Measurements from ENCODE around the gene MMS22L.

The MMS22L gene

DNA sequence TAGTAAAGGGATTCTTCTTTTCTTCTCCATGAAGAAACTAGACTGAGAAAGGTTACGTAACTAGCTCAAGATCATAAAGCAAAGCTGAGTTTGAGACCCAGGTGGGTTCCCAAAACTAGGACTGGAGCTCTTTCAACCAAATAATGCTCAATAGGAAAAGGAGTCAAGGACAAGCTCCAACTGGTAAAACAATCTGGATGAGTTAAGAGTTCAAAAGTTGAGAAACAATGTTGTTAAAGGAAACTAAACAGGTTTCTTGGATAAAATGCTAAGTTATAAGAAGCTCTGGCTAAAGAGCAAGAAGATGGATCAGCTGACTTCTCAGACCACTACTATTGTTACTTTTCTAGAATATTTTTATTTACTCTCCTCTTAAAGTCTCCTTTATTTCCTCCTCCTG lies 137.3 kb downstream of the MMS22L start:
- no peak for DNase-seq (ENCODE audit: low spot score)

DNA sequence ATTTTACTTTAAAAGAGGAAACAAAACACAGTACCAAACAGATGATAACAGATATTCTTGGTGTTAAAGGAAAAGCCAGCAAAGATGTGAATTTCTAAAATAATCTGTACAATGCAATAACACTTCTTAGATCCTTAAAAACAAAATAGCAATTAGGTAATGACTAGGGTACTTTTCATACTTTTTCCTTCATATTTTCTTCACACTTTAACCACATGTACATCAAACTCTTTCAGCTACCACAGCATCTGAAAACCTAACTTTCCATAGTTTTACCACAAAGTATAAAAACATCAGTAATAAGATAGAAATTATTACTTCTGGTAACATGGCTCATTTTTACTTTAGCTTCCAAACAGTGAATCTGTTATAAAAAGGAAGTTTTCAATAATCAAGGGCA lies 141.3 kb downstream of the MMS22L start:
- DNase-seq (ENCODE audit: low spot score) = no peak

DNA sequence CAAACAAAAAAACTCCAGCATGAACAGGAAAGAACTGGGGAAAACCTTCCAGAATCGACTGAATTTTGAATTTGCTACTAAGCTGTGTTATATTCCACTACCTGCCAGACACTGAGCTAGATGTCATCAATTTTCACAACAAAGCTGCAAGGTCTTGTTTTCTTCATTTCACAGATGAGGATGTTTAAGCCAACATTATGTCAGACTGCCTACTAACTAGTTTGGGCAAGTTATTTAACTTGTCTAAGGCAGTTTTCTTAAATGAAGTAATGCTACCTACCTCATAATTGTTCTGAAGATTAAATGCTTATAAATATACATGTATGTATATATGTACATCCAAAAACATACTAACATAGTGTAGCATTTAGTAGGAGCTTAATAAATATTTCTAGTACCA lies 144.4 kb downstream of the MMS22L start:
- no peak for DNase-seq (ENCODE audit: low spot score)

DNA sequence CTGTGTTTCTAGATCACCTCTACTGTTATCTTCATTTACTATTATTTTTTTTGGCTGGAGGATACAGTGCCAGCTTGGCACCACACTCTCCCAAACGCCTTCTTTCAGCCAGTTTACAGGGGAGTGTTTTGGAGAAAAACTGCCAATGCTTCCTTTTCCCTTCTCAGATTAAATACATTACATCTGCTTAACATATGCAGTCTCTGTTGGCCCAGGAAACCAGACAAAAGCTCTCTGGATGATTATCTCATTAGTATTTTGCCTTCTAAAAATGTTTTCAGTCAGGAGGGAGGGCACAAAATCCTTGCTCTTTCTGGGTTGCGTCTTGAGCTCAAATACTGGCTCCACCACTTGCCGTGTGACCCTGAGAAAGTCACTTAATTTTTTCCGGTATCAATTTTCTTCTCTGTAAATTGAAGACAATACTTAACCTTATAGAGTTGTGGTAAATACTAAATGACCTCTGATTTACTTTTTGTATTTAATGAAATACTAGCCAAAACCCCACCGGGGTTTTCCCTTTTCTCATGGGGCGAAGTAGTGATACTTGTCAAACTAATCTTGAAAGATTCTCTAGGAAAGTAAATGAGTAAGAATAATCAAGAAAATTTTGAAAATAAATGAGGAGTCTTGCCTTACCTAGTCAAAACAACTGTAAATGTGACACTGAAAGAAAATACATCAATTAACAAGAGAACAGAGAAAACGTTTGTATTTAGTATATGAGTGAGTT lies 146.2 kb downstream of the MMS22L start:
- no peak for DNase-seq (ENCODE audit: low spot score)

DNA sequence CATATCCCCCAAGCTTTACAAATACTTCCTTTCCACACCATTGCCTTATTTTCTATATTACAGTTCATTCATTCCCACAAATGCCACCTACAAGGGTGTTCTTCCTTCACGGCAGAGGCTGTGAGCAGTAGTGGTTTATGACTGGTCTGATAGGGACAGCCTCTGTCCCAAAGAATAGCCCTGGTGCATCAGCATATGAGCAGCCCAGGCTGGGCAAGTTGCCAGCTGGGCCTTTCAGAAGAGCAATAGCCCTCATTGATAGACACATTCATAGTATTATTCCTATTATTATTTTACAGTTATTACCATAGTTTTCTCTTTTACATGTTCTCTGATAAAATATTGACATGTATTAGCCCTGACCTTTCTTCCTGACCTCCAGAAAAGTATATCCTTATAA lies 149.9 kb downstream of the MMS22L start:
- no peak for DNase-seq (ENCODE audit: low spot score)

DNA sequence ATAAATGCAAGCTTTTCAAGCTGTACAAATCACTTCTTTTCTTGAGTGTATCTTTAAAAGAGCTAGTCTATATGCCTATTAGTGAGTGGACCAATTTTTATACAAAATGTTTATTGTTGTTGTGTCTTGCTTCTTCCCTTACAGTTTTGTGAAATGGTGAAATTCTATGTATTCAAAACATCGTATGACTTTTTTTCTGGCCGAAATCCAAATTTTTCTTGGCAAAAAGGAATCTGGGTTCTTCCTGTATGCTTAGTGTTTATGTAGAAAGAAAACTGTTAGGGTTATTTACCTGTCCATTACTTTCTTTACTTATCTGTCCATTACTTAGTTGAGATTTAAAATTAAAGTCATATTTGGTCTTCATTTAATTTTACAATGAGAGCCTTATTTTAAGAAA lies 153.9 kb downstream of the MMS22L start:
- no peak for DNase-seq (ENCODE audit: low spot score)

DNA sequence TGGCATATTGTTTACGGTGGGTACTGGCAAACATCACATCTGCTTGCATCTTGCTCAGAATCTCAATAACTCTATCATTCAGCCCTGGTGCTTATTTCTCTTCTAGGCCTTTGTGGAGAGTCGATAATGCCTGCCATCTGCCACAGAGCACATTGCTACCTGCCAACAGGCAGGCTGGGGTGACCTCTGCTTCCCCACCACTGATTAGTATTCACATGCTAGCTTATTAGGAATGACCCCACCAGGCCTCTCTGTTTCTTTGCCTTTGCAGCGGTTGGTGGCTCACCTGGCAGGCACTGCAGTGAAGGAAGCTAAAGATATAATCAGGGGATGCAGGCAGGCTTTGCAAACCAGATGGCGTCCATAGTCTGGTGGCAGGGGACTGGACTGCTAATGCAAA lies 154.5 kb downstream of the MMS22L start:
- DNase-seq (ENCODE audit: low spot score) = no peak

DNA sequence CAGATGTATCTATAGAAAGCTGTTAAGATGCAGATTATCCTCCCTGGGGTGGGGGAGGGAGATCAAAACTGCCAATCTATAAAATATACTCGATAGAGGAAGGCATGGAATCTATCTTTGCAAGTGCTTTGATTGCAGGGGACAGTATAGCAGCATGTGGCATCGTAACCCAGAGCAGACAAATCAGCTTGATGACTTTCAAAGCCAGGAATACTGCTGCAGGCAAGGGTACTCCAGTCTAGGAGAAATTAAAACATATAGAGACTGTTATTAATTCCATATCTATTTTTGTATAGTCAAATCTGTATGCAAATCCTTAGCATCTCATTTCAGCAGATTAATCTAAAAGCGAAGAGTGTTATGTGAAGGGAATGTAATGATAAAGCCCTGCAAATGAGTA lies 159.4 kb downstream of the MMS22L start:
- no peak for DNase-seq (ENCODE audit: low spot score)

DNA sequence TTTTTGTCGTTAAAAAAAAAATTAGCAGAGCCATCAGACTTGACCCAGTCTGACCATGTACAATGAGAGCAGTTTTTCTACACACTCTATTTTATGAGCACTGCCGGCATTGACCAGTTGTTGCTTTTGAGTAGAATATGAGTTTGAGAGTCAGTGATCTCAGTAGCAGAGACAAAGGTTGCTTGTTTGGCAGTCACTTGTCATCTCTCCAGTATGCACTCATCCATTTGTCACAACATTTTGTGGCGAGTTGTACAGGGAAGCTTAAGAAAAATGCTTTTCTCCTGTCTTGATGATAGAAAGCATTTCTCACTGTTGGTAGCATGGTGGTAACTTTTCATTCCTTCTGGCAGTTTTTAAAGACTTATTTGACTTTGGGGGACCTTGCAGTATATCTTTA lies 159.9 kb downstream of the MMS22L start:
- DNase-seq (ENCODE audit: low spot score) = no peak

DNA sequence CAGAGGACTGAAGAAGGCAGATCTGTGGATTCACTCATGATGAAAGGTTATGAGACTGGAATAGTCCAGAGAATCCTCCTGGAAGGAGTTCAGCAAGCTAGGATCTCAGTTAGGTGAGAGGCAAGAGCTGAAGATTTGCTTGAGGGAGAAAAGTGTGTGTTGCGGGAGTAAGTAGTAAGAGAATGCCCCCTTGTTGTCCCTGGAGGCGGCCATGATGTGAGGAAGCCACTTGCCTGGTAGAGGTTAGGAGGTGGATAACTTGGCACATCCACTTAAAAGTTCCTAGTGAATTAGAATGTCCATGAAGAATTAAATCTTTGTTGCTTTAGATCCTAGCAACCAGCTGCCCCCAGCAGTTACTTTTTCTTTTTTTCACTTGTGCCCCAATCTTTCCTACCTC lies 162.5 kb downstream of the MMS22L start:
- DNase-seq (ENCODE audit: low spot score) = no peak

DNA sequence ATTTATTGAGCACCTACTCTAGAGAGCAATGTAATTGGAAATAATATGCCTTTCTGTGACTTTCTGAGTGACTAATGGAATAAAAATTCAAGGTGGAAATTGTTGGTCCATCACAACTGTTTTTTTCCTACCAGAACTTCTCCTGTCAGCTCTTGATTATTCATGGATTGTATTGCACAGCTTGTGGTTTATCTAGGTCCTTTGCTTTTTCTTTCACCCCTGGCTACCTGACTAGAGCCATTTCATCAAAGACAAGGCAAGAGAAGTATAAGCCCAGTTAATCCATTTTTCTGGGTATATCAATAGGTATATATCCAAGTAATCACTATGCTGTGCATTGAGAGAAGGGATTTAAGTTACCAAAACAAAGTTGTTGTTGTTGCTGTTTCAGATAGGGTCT lies 168.4 kb downstream of the MMS22L start:
- DNase-seq (ENCODE audit: low spot score) = no peak

DNA sequence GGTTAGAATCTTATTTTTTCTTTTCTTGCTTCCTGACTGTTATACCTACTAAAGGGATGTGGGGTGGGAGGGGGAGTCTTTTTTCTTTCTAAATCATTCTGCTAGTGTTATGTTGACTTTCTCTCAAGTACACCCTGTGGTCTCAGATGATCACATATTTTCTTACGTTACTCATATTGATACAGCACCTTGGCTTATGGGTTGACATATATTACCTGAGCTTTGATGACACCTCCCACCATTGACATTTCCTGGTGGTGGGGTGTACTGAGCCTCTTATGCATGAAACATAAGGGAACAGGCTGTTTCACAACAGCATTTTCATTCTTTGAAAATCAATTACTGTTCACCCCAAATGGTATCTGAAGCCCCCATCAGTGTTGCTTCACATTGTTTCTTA lies 169.8 kb downstream of the MMS22L start:
- no peak for DNase-seq (ENCODE audit: low spot score)

DNA sequence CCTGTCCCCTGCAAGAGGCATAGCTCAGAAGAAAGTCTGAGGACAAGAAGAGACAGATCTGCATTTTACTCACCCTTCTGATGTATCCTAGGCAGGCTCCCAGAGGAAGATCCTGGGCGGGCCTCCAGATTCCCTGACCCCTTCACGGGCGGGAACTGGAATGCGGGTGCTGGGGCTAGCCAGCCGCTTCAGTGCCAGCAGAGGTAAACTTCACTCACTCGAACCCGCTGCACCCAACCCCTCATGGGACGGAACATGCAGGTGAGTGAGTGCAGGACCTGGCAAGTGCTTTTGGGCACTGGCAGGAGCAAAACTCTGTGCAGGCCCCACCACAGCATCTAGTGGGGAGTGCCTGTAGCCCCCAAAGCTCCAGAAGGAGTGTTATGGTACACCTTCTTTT lies 171.8 kb downstream of the MMS22L start:
- no peak for DNase-seq (ENCODE audit: low spot score)

DNA sequence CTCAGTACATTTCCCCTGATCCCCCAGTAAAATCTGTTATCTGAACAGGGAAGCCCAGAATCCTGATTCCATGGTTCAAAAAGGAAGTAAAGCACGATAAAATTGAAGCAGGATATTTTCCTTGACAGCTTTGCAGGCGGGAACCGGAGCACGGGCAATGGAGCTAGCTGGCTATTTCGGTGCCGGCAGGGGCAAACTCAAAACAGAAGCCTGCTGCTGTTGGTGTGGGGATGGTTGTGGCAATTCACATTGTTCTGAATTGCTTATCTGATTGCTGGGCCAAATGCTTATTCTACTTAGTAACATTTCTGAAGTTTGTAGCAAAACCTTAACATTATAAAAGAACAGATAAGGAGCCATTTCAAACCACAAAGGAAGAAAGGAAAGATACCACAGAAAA lies 172.4 kb downstream of the MMS22L start:
- no peak for DNase-seq (ENCODE audit: low spot score)

DNA sequence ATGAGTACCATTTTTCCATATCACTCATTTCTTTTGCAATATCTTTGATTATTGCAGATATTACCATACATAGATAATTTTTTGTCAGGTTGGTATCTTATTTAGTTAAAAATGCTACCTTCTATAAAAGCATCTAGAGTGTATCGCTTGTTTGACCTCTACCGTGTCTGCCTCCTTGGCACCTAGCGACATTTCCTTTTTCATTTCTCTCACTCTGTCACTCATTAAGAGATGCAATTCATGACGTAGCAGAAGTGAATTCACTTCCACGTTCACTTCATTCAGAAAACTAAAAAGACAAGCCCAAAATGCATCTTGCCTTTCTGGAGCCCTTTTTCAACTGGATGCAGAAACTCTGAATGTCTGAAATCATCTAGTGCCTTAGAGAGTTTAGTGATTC lies 172.9 kb downstream of the MMS22L start:
- no peak for DNase-seq (ENCODE audit: low spot score)

DNA sequence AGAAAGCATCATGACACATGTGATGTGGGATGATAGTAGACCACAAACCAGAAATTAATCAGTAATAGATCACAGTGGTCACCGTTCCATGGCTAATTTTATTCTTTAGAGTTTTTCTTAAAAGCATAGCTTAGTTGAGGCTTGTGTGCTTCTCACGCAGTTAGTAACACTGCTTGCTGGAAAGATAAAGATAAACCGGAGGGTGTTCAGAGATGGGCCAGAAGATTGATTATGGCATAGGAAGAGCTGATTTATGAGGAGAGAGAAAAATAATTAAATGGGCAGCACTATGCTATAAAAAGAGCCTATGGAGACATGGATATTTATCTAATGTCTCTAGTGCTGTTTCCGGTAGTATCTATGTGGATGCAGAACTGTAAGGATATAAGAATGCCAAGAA lies 173.6 kb downstream of the MMS22L start:
- DNase-seq (ENCODE audit: low spot score) = no peak

DNA sequence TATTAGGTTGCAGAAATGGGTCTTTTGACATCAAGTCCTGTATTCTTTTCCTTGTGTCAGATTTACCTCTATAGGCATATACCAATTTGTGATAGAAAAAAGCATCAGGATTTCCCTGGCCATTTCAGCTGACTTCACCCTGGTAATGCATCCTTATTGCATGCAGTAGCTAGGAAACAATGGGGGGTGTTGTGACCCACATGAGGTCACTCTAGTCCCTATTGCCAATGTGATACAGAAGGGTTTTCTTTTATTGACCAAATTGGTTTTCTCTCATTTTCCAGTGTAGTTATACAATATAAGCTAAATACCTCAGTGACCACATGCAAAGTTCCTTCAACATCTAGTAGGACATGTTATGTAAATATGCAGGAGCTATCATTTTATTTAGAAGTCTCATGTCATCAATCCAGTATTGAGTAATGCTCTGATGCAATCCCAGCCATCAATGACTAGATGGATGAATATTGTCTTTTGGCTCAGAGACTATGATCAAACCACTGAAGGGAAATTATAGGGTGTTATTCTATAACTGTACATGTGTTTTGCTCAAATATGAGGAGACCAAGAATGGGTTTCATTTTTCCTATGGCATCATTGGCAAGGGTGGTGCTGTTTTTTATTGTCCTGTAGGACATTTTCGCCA lies 180.7 kb downstream of the MMS22L start:
- DNase-seq (ENCODE audit: low spot score) = no peak

DNA sequence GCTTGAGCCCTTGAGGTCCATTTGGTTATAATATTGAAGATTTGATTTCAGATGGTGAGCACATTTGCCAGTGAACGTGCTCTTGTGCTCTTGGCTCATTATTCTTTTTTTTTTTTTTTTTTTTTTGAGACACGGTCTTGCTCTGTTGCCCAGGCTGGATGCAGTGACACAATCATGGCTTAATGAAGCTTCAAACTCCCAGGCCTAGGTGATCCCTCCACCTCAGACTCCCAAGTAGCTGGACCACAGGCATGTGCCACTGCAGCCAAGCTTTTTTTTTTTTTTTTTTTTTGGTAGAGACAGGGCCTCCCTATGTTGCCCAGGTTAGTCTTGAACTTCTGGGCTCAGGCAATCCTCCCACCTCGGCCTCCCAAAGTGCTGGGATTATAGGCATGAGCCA lies 182.3 kb downstream of the MMS22L start:
- no peak for DNase-seq (ENCODE audit: low spot score)

DNA sequence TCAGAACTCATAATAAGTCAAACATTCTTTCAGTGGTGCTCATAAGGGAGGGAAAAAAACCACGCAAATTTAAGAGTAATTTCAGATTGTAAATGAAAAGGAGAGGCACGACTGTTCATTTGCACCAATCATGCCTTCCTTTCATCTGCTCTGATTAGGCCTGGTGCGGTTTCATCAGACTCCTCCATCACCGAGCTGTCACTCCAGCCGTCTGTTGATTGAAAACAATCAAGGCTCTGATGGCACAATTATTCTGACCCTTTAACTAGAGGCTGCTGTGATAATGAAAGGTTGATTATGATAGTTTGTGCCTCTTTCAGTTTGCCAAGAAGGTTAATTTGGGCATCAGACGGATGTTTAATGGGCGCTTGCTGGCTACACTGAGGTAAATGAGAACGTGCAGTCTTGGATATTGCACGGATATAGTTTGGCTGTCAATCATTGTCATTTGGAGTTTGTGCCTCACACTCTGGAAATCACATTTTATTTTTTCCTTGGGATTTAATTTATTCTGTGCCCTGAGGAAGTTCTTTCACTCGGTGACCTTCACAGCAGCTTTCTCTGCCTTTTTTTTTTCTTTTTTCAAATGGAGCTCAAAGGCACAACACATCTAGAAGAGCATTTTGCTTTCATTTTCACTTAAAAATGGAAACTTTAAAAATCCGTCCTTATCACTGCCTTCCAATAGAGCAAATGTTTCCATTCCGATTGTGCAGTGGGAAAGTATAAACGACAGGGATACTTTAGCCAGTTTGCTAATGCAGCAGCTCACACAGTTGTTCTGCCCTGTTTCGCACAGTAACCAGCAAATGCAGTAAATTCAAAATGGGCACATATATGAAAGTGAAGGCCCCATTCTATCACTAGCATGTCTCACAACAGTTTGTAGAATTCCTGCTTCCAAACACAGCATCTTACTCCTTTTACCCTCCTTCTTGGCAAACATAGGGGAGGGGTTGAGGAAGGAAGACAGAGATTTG lies 185.7 kb downstream of the MMS22L start:
- no peak for DNase-seq (ENCODE audit: low spot score)

DNA sequence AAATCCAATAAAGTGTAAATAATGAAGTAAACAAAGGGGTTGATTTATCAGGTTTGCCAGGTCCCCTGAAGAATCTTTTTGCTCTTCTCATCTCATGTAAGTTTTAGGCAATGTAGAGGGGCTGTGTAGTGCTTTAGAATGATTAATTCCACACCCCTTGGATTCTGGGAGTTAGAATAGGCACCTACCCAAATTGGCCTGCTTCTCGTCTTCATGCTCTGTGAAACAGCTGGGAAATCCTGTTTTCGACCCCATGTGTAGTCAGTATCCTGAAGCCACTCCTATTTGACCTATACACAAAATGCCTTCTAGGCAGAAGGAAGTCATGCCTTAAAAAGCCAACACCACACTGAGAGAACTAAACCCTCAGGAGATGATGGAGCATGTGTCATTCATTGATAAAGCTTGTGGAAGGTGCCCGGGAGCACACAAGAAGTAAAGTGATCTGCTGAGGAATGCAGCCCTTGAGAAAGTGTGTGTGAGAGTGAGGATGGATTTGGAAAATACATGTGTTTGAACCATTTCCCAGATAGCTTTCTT lies 187.6 kb downstream of the MMS22L start:
- no peak for DNase-seq (ENCODE audit: low spot score)

DNA sequence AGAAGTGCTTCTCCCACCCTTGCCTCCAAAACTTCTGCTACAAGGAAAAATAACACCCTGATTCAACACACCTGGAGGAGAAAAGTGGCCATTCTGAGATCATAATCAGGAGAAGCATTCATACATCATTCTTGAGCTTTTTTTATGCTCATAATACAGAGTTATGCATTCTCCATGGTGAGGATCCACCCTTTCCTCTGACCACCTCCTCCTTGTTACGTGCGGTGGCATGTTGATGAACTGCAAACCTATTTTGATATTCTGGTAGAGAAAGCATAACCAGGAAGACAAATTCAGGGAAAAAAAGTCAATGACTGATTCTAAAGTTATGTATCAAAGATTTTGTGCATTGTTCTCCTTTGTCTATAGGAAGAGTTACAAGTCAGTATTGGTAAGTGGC lies 188.6 kb downstream of the MMS22L start:
- DNase-seq (ENCODE audit: low spot score) = no peak

DNA sequence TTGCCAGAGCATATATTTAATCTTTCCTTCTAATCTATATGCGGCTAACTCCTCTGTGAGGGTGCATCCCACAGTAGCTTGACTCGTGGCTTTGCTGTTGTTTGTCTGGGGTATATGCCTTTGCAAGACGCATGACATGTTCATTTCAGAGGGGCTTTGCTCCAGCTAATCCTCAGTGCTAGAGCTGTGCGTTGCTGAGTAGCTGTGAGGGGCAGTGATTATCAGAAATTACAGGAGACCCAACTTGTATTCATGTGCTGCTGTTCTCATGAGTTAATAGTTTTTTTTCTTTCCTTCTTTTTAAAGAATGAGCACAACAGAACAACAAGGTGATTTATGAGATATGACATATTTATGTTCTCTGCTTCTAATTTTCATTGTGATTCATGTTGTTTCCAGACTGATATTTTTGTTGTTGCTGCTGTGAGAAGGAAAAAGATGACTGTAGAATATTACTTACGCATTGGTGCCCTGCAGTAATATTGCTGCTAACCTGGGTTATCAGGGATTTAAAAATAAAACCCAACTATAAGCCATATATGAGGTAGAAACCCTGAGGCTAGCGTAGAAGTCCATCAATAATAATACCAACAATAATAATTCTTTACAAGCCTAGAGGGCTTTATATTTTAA lies 190.2 kb downstream of the MMS22L start:
- no peak for DNase-seq (ENCODE audit: low spot score)
